Measurements from ENCODE around the gene PM20D2. TPM values are rescaled to one million over a fixed set of nuclear protein-coding genes. Genes with fewer than 3 reads are reported as not detected.

The PM20D2 gene
- total RNA-seq, 4 donors from 2014 or later, result 19.0 to 36.3 (median 25.5) TPM

GRCh38 chr6:89173634-89174033 lies 27.8 kb downstream of the PM20D2 start:
- ATAC-seq, result no peak
- Histone ChIP-seq H3K4me1 (peaks cover 0 to 8% (median 0%) of the 10 kb centered on the region in 3 donors), H3K36me3 (no peaks in the 10 kb centered on the region), H3K4me3 (no peak overlapping the region), H3K9me3 (no peaks in the 10 kb centered on the region), H3K27me3 (no peaks in the 10 kb centered on the region), H3K27ac (no peak overlapping the region)
- TF ChIP-seq POLR2A (IDR thresholded peaks at IDR 0.05), result no peak
- WGBS, 2 donors (ENCODE audit: low coverage in 1 of 2), result 85 to 92% methylated on average over 4 of the region's 4 CpGs

- TF ChIP-seq POLR2AphosphoS5 (IDR thresholded peaks at IDR 0.05) (no peak), POLR2A (IDR thresholded peaks at IDR 0.05) (no peak), EP300 (IDR thresholded peaks at IDR 0.05) (no peak), CTCF (IDR thresholded peaks at IDR 0.05) (no peak)
- H3K27me3 ChIP-seq, result no peaks in the 10 kb centered on the region
- WGBS, 2 donors (ENCODE audit: low coverage in 1 of 2), result 90 to 95% methylated on average over 11 to 12 of the region's 13 CpGs
- no peak overlapping the region for H3K4me3 ChIP-seq
- no peaks in the 10 kb centered on the region for H3K36me3 ChIP-seq
- H3K9me3 ChIP-seq, result no peaks in the 10 kb centered on the region
- no peak for ATAC-seq
- H3K4me1 ChIP-seq, result no peaks in the 10 kb centered on the region
- H3K27ac ChIP-seq, result no peak overlapping the region
Observed at GRCh38 chr6:89180112-89180511, 34.3 kb downstream of the PM20D2 start.

GRCh38 chr6:89180971-89181370 lies 35.1 kb downstream of the PM20D2 start:
- H3K27ac ChIP-seq, result no peak overlapping the region
- ATAC-seq, result no peak
- no peaks in the 10 kb centered on the region for H3K27me3 ChIP-seq
- TF ChIP-seq EP300 (IDR thresholded peaks at IDR 0.05) (no peak), CTCF (IDR thresholded peaks at IDR 0.05) (no peak), POLR2AphosphoS5 (IDR thresholded peaks at IDR 0.05) (no peak), POLR2A (IDR thresholded peaks at IDR 0.05) (no peak)
- 75% methylated on average over 1 of the region's 1 CpG; no CpG with 5 or more reads in 1 of the 2 donors for WGBS, 2 donors (ENCODE audit: low coverage in 1 of 2)
- H3K9me3 ChIP-seq, result no peaks in the 10 kb centered on the region
- no peaks in the 10 kb centered on the region for H3K36me3 ChIP-seq
- H3K4me1 ChIP-seq, result no peaks in the 10 kb centered on the region
- H3K4me3 ChIP-seq, result no peak overlapping the region

- H3K27me3 ChIP-seq, result no peaks in the 10 kb centered on the region
- 46 to 69% methylated on average over 2 of the region's 2 CpGs for WGBS, 2 donors (ENCODE audit: low coverage in 1 of 2)
- TF ChIP-seq CTCF (IDR thresholded peaks at IDR 0.05) (no peak), POLR2A (IDR thresholded peaks at IDR 0.05) (no peak), POLR2AphosphoS5 (IDR thresholded peaks at IDR 0.05) (no peak), EP300 (IDR thresholded peaks at IDR 0.05) (no peak)
- ATAC-seq, result no peak
- H3K4me3 ChIP-seq, result no peak overlapping the region
- H3K4me1 ChIP-seq, result no peaks in the 10 kb centered on the region
- H3K36me3 ChIP-seq, result no peaks in the 10 kb centered on the region
- H3K27ac ChIP-seq, result no peak overlapping the region
- H3K9me3 ChIP-seq, result no peaks in the 10 kb centered on the region
Observed at GRCh38 chr6:89183294-89183693, 37.4 kb downstream of the PM20D2 start.

- Histone ChIP-seq H3K36me3 (no peaks in the 10 kb centered on the region), H3K9me3 (no peaks in the 10 kb centered on the region), H3K27me3 (no peaks in the 10 kb centered on the region), H3K4me1 (no peaks in the 10 kb centered on the region), H3K27ac (no peak overlapping the region), H3K4me3 (no peak overlapping the region)
- ATAC-seq, result no peak
- TF ChIP-seq POLR2AphosphoS5 (IDR thresholded peaks at IDR 0.05), result no peak
- no peak for TF ChIP-seq EP300 (IDR thresholded peaks at IDR 0.05)
- no peak for TF ChIP-seq POLR2A (IDR thresholded peaks at IDR 0.05)
- TF ChIP-seq CTCF (IDR thresholded peaks at IDR 0.05), result no peak
- 78 to 91% methylated on average over 6 to 8 of the region's 9 CpGs for WGBS, 2 donors (ENCODE audit: low coverage in 1 of 2)
Observed at GRCh38 chr6:89184344-89184743, 38.5 kb downstream of the PM20D2 start.
